Hepatocyte (in vitro differentiated cells): Measurements from ENCODE around the gene CORO7. TPM values are rescaled to one million over a fixed set of nuclear protein-coding genes. Genes with fewer than 3 reads are reported as not detected.
A peak's percentile ranks its signal among the peaks of the same experiment; 100 is the strongest.

Experiments used
- DNase-seq: peaks from one replicate; pipeline ENCODE4 v3.0.0-alpha.2; 2016; ENCODE audit warnings: low spot score
- H2AFZ ChIP-seq: fragments of 200-600 bp; sonication (generic); 2 replicates; pipeline ENCODE4 v1.6.0; 2016; ENCODE audit warnings: antibody characterized with exemption, mild to moderate bottlenecking
- H3K27ac ChIP-seq: fragments of 200-600 bp; sonication (generic); 2 replicates; pipeline ENCODE4 v1.5.1; 2016; ENCODE audit warnings: mild to moderate bottlenecking
- H3K27me3 ChIP-seq: fragments of 200-600 bp; sonication (generic); 2 replicates; pipeline ENCODE4 v1.6.1; 2016
- H3K36me3 ChIP-seq: fragments of 200-600 bp; sonication (generic); replicated peaks from 2 replicates; pipeline ENCODE4 v1.5.1; 2016; ENCODE audit warnings: low read depth; ENCODE audit not compliant: insufficient read depth
- H3K4me1 ChIP-seq: fragments of 200-600 bp; sonication (generic); 2 replicates; pipeline ENCODE4 v1.5.1; 2016; ENCODE audit warnings: mild to moderate bottlenecking, moderate library complexity; ENCODE audit not compliant: insufficient read depth
- H3K4me2 ChIP-seq: fragments of 200-600 bp; sonication (generic); 2 replicates; pipeline ENCODE4 v1.6.0; 2016
- H3K4me3 ChIP-seq: fragments of 200-600 bp; sonication (generic); 2 replicates; pipeline ENCODE4 v1.5.1; 2016; ENCODE audit warnings: mild to moderate bottlenecking
- H3K79me2 ChIP-seq: fragments of 200-600 bp; sonication (generic); 2 replicates; pipeline ENCODE4 v1.6.0; 2017; ENCODE audit warnings: mild to moderate bottlenecking
- H3K9me2 ChIP-seq: fragments of 200-600 bp; sonication (generic); replicated peaks from 2 replicates; pipeline ENCODE4 v1.6.0; 2017; ENCODE audit warnings: mild to moderate bottlenecking; ENCODE audit not compliant: insufficient read depth
- H3K9me3 ChIP-seq: fragments of 200-600 bp; sonication (generic); 2 replicates; pipeline ENCODE4 v1.5.1; 2016; ENCODE audit warnings: low read depth, mild to moderate bottlenecking
- H4K20me1 ChIP-seq: fragments of 200-600 bp; sonication (generic); 2 replicates; pipeline ENCODE4 v1.6.0; 2016; ENCODE audit warnings: mild to moderate bottlenecking; ENCODE audit not compliant: insufficient read depth, poor library complexity, severe bottlenecking
- EZH2 ChIP-seq: fragments of 200-600 bp; sonication (generic); IDR thresholded peaks from 2 replicates; pipeline ENCODE4 v1.6.1; 2016; ENCODE audit warnings: antibody characterized with exemption, mild to moderate bottlenecking, borderline replicate concordance
- EZH2phosphoT487 ChIP-seq: fragments of 200-600 bp; sonication (generic); IDR thresholded peaks from one replicate; pipeline ENCODE4 v1.6.1; 2018; ENCODE audit warnings: antibody characterized with exemption, mild to moderate bottlenecking, low read depth, moderate library complexity; ENCODE audit not compliant: unreplicated experiment, severe bottlenecking
- WGBS: methylation state at CpG from one replicate; pipeline ENCODE4 v1.1.6; 2016; ENCODE audit warnings: low lambda C conversion rate; ENCODE audit errors: missing lambda C conversion rate; 5-methylcytosine and 5-hydroxymethylcytosine counted together
- polyA plus RNA-seq: library from polyadenylated mRNA; unstranded; fragments of >200 nt; fragmentation: Nextera tagmentation; extraction: Ambion mirVana; gene quantifications from 2 replicates; pipeline ENCODE4 v1.2.1, GENCODE V29; 2016
- total RNA-seq: library from RNA; depleted of rRNA; stranded (reverse); fragments of >200 nt; gene quantifications from 2 replicates; pipeline ENCODE4 v1.2.3, GENCODE V29; 2014
- TF ChIP-seq, protein P1 (sequence below): fragments of 200-600 bp; sonication (generic); IDR thresholded peaks from 2 replicates; pipeline ENCODE4 v1.5.1; 2016; ENCODE audit warnings: antibody characterized with exemption, mild to moderate bottlenecking; ENCODE audit not compliant: poor library complexity

Gene CORO7
- total and polyA plus RNA-seq, 2 experiments from 2014 or later, result 18.2 to 33.3 TPM

DNA sequence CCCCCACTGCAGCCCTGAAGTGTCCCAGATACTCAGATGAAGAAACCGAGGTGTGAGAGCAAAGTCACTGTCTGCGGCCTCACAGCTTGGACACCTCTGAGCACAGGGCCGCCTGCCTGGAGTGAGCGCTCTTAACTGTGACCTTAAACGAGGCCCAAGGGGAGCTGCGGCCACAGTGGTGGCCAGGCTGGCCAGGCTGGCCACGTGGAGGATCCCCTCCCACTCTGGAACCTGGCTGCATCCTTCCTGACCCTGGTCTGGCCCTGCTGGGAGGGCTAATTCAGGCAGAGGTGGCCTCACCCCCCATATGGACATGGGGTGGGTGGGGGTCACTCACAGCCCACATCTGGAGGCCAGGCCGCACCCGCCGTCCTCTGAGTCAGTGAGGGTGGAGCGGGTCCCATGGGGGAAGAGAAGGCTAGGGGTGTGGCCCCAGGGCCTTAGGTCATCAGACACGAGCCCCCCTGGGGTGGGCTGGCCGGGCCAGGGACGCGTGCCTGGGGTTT is 38.2 kb downstream of the CORO7 start:
- Histone ChIP-seq H3K27me3 (no peaks in the 10 kb centered on the region), H3K4me3 (no peak overlapping the region), H4K20me1 (peaks cover 33% of the 10 kb centered on the region), H3K36me3 (no peaks in the 10 kb centered on the region), H3K4me2 (no peak overlapping the region), H2AFZ (no peak overlapping the region), H3K27ac (no peak overlapping the region), H3K79me2 (peaks cover 47% of the 10 kb centered on the region), H3K9me3 (no peaks in the 10 kb centered on the region), H3K9me2 (no peaks in the 10 kb centered on the region), H3K4me1 (peaks cover 39% of the 10 kb centered on the region)
- DNase-seq, result no peak
- 85% methylated on average over 15 of the region's 15 CpGs for WGBS
- TF ChIP-seq EZH2phosphoT487 (no peak), EZH2 (no peak)
- TF ChIP-seq, protein P1, sequence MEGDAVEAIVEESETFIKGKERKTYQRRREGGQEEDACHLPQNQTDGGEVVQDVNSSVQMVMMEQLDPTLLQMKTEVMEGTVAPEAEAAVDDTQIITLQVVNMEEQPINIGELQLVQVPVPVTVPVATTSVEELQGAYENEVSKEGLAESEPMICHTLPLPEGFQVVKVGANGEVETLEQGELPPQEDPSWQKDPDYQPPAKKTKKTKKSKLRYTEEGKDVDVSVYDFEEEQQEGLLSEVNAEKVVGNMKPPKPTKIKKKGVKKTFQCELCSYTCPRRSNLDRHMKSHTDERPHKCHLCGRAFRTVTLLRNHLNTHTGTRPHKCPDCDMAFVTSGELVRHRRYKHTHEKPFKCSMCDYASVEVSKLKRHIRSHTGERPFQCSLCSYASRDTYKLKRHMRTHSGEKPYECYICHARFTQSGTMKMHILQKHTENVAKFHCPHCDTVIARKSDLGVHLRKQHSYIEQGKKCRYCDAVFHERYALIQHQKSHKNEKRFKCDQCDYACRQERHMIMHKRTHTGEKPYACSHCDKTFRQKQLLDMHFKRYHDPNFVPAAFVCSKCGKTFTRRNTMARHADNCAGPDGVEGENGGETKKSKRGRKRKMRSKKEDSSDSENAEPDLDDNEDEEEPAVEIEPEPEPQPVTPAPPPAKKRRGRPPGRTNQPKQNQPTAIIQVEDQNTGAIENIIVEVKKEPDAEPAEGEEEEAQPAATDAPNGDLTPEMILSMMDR, result no peak

DNA sequence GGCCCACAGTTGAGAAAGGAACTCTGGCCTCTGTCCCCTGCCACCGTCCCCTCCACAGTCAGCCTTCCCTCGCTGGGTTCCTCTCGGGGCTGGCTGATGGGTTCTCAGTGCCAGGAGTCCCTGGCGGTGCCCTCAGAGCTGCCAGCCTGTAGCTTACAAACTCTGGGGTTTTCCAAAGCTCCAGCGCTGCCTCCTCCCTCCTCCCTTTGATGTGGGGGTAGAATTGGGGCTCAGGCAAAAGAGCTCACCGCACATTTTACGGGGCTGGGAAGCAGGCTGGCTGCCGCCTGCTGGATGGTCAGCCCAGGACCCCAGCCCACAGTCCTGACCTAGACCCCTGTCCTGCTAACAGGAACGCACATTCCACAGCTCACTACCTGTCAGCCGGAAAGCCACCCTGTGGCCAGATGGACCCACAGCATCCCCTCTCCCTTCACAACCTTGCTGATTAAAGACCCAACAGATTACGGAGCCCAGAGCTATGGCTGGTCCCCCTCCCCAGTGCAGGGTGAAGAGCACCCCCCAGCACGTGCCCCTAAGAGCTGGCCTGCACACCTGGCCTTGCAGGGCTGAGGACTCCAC is 38.7 kb downstream of the CORO7 start:
- H3K27ac ChIP-seq, result peak overlapping the region; percentile 95
- H3K4me3 ChIP-seq, result no peak overlapping the region
- peak overlapping the region; percentile 66 for H3K4me2 ChIP-seq
- peaks cover 43% of the 10 kb centered on the region for H3K4me1 ChIP-seq
- H3K27me3 ChIP-seq, result no peaks in the 10 kb centered on the region
- H4K20me1 ChIP-seq, result peaks cover 37% of the 10 kb centered on the region
- no peaks in the 10 kb centered on the region for H3K9me3 ChIP-seq
- WGBS, result 77% methylated on average over 12 of the region's 12 CpGs
- H3K36me3 ChIP-seq, result no peaks in the 10 kb centered on the region
- TF ChIP-seq, protein P1, result no peak
- no peak for TF ChIP-seq EZH2
- TF ChIP-seq EZH2phosphoT487, result no peak
- no peak for DNase-seq
- peaks cover 52% of the 10 kb centered on the region for H3K79me2 ChIP-seq
- H2AFZ ChIP-seq, result no peak overlapping the region
- no peaks in the 10 kb centered on the region for H3K9me2 ChIP-seq

DNA sequence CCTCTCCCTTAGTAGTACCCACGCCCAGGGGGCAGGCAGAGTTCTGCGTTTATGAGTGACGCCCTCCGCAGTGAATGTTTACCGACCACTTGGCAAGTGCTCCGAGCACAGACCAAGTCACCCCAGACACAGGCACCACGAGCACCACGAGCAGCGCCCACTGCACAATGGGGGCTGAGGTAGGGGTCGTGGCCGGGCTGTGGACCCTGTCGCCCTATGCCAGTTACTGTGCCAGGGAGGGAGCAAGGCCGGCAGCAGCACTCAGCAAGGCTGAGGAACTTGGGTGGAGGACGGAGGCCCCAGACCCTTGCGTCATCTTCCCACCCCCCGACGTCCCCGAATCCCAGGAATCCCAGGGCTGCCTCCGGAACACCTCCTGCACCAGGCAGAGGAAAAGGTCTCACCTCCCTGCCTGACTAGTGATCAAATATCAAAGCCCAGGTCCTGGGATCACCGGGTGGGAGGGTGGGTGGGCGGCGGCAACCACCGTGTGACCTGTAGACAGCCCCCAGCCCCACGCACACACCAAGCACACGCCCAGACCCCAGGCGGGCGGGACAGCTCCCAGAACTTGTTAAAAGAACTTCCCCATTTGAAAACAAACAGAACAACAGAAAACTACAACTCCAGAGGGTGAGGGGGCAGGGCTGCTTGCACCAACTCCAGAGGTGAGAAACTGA is 39.4 kb downstream of the CORO7 start:
- Histone ChIP-seq H3K27ac (peak overlapping the region; percentile 95), H3K27me3 (no peaks in the 10 kb centered on the region), H3K9me3 (no peaks in the 10 kb centered on the region), H3K79me2 (peaks cover 58% of the 10 kb centered on the region), H3K4me1 (peaks cover 49% of the 10 kb centered on the region), H3K4me2 (peak overlapping the region; percentile 66), H4K20me1 (peaks cover 43% of the 10 kb centered on the region), H3K4me3 (no peak overlapping the region), H3K9me2 (no peaks in the 10 kb centered on the region), H2AFZ (no peak overlapping the region), H3K36me3 (no peaks in the 10 kb centered on the region)
- TF ChIP-seq, protein P1, result no peak
- TF ChIP-seq EZH2phosphoT487, result no peak
- no peak for TF ChIP-seq EZH2
- WGBS, result 61% methylated on average over 24 of the region's 27 CpGs
- no peak for DNase-seq
